ENCODE measurements around the gene KCNK3.

Gene KCNK3

DNA sequence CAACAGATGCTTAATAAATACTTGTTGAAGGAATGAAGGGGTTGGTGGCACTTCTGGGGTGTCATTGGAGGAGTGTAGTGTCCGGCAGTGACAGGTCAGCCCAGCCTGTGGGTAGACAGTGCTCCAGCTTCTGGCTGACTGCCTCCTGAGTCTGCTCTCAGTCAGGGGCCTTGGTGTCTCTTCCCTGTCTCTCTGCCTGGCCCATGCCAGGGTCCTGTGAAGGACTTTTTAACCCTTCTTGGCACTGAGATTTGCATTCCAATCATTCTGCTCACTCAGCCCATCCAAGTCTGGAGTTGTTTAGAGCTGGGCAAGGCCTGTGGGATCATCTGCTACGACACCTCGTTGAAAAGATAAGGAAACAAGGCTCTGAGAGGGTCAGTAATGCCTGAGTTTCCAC, 1.4 kb upstream of the KCNK3 start:
- DNase-seq (ENCODE audit: low read depth): no peak

GRCh38 chr2:26691881-26692278, 642 bp upstream of the KCNK3 start:
- DNase-seq (ENCODE audit: low read depth): no peak

DNA sequence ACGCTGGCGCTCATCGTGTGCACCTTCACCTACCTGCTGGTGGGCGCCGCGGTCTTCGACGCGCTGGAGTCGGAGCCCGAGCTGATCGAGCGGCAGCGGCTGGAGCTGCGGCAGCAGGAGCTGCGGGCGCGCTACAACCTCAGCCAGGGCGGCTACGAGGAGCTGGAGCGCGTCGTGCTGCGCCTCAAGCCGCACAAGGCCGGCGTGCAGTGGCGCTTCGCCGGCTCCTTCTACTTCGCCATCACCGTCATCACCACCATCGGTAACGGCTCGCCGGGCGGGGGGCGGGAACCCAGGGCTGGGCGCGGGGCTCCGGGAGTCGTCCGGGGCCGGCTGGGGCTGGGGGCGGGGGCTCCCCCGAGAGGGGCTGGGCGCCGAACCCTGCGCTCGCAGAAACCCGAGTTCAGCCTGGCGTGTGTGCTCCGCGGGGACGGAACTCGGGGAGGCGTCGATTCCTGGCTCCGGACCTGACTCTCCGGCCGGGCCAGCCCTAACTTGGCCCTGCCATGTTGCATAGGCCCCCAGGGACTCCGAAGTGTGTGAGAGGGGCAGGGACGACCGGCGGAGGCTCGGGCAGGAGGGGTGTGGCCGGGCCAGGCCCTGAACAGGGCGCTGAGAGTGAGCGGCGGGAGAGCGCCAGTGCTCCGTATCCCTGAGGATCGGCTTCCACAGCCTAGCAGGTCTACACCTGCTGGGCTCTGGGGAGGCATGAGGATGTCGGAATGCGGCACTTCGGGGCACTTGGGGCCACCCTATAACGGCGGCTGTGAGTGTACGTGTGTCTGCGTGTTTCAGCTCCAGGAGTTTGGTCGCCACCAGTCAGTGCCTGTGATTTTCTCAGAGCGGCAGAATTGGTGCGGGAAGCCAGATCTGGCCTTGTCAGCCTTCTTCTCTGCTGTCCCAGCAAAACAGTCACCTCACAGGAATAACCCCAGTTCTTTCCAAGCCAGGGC, 651 bp downstream of the KCNK3 start:
- no peak for DNase-seq (ENCODE audit: low read depth)

GRCh38 chr2:26694001-26694400, 1.5 kb downstream of the KCNK3 start:
- DNase-seq (ENCODE audit: low read depth): no peak

DNA sequence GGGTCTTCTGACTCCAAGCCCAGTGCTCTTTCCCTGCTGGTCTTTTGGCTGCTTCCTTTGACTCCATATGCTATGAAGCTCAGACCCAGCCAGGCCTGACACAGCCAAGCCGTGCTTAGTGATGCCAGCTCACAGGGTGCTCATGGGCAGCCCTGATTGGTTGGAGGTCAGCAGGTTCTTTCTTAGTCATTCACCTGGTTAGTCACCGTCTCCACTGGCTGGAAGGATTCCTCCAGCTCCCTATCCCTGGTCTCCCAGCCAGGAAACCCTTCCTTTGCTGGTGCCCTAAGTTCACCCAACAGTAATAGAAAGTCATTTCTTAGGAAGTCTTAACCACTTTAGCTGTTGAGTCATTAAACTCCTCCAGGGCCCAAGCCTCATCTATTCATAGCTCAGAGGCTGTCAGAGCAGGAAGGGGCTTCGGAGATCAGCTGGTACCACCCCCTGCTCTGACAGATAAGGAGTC, 3.9 kb downstream of the KCNK3 start:
- peak; percentile 58 for DNase-seq (ENCODE audit: low read depth)

GRCh38 chr2:26697425-26697824, 4.9 kb downstream of the KCNK3 start:
- DNase-seq (ENCODE audit: low read depth): no peak

DNA sequence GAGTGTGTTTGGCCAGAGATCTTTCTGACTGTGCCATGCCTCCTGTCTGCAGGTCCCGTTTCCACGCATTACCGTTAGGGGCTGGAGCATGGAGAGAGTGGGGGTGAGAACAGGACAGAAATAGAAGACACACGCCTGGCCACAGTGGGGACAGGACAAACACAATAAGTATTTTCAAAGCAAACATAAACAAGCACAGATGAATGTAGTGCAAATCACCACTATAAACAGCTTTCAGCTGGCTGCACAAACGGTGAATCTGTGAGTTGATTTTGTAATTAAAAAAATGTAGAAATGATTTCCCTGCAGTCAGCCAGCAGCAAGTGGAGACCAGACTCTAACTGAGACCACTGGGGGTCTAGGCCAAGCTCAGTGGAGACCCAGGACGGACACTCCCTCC, 6.8 kb downstream of the KCNK3 start:
- DNase-seq (ENCODE audit: low read depth): no peak

DNA sequence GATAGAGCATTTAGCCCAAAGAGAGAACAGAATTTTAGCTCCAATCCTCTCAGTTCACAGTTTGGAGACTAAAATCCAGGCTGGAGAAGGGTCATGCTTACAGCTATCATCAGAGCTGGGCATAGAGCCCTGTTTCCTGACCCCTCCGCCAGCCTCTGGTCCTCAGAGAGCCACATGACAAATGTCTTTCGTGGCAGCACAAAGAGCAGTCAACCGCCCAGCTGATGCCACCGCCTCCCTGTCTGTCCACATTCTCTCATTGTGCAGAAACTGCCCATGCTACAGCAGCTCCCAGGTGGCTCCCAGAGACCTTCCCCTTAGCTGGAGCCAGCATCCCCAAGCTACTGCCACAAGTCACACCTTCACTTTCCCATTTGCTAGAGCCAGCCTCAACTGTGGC, 7.6 kb downstream of the KCNK3 start:
- DNase-seq (ENCODE audit: low read depth): no peak

DNA sequence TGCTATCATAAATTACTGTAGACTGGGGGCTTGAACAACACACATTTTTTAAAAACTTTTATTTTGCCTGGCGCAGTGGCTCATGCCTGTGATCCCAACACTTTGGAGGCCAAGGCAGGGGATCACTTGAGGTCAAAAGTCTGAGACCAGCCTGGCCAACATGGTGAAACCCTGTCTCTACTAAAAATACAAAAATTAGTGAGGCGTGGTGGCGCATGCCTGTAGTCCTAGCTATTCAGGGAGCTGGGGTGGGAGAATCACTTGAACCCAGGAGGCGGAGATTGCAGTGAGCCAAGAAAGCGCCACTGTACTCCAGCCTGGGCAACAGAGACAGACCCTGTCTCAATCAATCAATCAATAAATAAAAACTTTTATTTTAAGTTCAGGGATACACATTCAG, 9.1 kb downstream of the KCNK3 start:
- DNase-seq (ENCODE audit: low read depth): no peak

DNA sequence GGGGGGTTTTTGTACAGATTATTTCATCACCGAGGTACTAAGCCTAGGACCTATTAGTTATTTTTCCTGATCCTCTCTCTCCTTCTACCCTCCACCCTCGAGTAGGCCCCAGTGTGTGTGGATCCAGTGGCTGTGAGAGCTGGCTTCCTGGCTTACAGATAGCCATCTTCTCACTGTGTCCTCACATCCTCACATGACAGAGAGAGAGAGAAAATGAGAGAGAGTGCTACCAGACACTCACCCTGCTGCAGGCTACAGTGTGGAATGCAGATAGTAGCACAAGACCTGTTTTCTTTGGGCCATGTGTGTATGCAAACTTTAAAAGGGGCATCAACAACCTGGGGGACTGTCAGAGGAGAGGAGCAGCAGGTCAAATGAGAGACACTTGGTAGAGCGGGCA, 9.5 kb downstream of the KCNK3 start:
- no peak for DNase-seq (ENCODE audit: low read depth)

GRCh38 chr2:26704441-26704977, 12.0 kb downstream of the KCNK3 start:
- no peak for DNase-seq (ENCODE audit: low read depth)

DNA sequence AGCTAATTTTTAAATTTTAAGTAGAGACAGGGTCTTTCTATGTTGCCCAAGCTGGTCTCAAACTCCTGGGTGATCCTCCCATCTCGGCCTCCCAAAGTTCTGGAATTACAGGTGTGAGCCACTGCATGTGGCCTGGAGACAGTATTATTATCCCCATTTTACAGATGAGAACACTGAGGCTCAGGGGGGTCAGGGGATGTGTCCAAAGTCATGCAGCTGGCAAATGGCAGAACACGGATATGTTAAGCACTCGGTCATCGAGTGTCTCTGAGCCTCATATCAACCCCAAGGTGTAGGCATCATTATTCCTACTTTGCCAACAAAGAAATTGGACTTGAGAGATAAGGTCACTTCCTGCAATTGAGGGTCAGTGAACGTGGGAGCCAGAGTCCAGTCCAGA, 12.6 kb downstream of the KCNK3 start:
- DNase-seq (ENCODE audit: low read depth): no peak

DNA sequence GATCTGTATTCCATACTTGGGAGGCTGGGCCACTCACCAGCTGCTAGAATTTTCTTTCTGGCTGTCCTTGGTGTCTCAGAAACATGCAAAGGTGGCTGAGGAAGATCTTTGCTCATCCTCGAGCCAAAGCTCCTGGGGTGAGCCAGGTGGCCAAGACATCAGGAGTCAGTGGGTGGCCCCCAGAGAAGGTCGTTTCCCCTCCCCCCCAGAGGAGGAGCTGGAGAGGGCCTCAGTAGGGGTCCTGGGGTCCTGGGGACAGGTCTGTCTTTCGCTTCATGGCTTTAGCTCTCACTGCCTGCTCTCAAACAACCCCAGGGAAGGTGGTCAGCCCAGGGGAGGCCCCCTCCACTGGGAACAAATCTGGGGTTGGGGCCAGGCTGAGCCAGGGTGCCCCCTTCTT, 13.6 kb downstream of the KCNK3 start:
- no peak for DNase-seq (ENCODE audit: low read depth)

DNA sequence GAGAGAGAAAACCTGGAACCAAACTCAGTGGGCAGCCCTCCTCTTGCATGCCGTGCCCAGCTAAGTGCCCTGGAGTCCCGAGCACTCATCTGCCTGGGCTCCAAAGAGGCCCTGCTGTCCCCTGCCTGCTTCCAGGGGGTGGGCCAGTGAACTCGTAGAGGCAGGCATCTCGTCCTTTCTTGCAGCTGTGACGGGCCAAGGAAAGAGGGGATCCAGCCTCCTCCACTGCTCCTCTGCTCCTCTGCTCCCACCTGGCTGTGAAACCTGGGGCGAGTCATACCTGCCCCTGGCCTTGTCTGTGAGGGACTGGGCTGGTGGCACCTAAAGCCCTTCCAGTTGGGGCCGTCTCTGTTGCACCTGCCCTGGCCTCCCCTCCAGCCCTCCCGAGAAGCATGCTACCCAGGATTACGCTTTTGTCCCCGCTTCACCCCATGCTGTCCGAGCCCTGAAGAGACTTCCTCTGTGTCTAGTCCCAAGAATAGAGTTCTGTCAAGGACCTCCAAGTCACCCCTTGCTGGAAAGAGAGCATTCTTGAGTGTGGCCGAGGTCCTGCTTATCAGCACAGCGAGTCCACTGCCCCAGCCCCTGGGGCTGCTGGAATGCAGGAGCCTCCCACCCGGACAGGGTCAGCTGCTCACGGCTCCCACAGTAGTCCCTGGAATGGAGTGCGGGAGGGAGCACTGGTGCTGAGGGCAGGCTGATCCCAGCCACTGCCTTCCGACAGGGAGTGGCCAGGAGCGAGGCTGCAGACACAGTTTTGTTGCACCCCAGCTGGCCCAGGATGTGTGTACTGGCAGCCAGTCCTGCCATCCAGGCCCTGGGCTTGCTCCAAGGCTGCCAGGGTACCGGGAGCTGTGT, 14.3 kb downstream of the KCNK3 start:
- DNase-seq (ENCODE audit: low read depth): no peak

GRCh38 chr2:26707747-26708146, 15.2 kb downstream of the KCNK3 start:
- no peak for DNase-seq (ENCODE audit: low read depth)

GRCh38 chr2:26708457-26708856, 15.9 kb downstream of the KCNK3 start:
- no peak for DNase-seq (ENCODE audit: low read depth)

- DNase-seq (ENCODE audit: low read depth): no peak
These were observed 17.0 kb downstream of the KCNK3 start for GRCh38 chr2:26709323-26710110.

- DNase-seq (ENCODE audit: low read depth): no peak
These were observed 17.6 kb downstream of the KCNK3 start for GRCh38 chr2:26710145-26710544.

- DNase-seq (ENCODE audit: low read depth): no peak
These were observed 18.4 kb downstream of the KCNK3 start for GRCh38 chr2:26710743-26711456.

- DNase-seq (ENCODE audit: low read depth): no peak
These were observed 19.1 kb downstream of the KCNK3 start for GRCh38 chr2:26711457-26712161.
